Measurements from ENCODE around the gene TRPV4. TPM values are rescaled to one million over a fixed set of nuclear protein-coding genes. Genes with fewer than 3 reads are reported as not detected.

TRPV4 gene
- polyA plus RNA-seq, 1 donor: 0.76 TPM

DNA sequence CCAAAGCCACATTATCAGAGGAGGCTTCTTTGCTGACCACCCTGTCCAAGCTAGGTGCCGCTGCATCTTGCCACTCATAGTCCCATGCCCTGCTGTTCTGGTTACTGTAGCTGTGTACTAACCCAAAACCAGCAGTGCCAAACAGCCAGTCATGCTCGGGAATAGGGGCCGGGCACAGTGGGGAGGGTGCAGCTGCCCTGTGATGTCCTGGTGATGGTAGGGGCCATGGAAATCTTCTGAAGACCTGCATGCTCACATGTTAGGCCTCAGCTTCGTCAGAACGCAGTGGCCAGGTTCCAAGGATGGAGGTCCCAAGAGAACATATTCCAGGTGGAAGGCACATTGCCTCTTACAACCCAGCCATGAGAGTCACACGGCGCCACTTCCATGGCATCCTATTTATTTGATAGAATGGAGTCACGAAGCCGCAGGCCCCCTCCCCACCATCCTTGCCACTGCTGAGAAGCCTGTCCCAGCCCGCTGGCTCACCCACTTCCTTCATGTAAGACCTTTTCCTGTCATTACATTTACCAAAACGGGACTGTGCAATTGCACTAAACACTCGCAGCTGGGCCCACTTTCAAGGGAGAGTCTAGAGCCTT lies 71.0 kb downstream of the TRPV4 start:
- H3K4me3 ChIP-seq (ENCODE audit: low read length): no peak overlapping the region
- 80% methylated on average over 1 of the region's 12 CpGs for WGBS (ENCODE audit: insufficient coverage, low lambda C conversion rate)
- DNase-seq: no peak
- H3K4me1 ChIP-seq (ENCODE audit: control insufficient read depth, insufficient read depth, low read length): no peaks in the 10 kb centered on the region
- no peaks in the 10 kb centered on the region for H3K9me3 ChIP-seq (ENCODE audit: control insufficient read depth, low read depth, low read length)
- no peak overlapping the region for H3K27ac ChIP-seq (ENCODE audit: low read length)
- H3K36me3 ChIP-seq (ENCODE audit: control insufficient read depth, insufficient read depth, low read length): no peaks in the 10 kb centered on the region
- H3K27me3 ChIP-seq (ENCODE audit: control insufficient read depth, insufficient read depth, low read length): no peaks in the 10 kb centered on the region

DNA sequence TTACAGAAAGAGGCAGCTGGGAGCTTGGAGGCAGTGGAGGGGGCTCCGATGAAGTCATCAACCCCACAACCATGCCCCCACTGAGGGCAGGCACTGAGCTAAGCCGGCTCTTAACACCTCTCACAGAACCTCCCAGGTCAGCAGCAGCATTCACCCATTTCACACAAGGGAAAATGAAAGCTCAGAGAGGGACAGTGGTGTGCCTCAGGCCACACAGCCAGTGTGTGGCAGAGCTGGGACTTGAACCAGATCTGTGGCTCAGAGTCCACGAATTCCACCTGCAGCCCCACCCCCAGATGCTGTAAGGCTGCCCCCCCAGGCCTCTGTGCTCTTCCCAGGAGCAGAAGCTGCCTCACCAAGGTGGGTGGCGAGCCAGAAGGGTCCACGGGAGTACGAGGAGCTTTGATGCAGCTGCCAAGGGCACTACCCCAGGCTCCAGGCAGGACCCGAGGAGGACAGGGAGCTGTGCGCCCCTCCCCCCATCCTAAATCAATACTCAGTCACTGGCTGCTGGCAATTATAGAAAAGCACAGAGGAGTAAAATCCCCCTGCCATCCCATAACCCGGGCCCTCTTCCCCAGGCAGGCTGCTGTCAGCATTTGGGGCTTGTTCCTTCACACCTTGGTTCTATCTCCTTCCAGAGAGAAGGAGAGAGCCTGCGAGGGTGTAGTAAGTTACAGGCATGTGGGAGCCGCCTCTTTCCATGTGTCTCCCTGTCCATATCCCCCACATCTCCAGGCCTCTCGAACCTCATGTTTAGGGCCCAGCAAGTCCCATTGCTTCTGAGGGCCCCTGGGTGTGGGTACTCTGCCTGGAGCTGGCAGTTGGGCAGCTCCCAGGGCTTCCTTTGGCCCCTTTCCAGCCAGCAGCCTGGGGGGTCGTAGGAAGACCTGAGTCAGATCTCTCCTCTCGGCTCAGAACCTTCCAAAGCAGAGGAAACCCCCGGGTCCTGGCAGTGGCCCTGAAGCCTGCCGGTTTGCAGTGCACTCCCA lies 72.0 kb downstream of the TRPV4 start:
- Histone ChIP-seq H3K9me3 (ENCODE audit: control insufficient read depth, low read depth, low read length) (peaks cover 2% of the 10 kb centered on the region), H3K36me3 (ENCODE audit: control insufficient read depth, insufficient read depth, low read length) (no peaks in the 10 kb centered on the region), H3K27ac (ENCODE audit: low read length) (no peak overlapping the region), H3K4me1 (ENCODE audit: control insufficient read depth, insufficient read depth, low read length) (no peaks in the 10 kb centered on the region), H3K27me3 (ENCODE audit: control insufficient read depth, insufficient read depth, low read length) (no peaks in the 10 kb centered on the region), H3K4me3 (ENCODE audit: low read length) (no peak overlapping the region)
- no peak for DNase-seq
- no CpG with 5 or more reads among the region's 16 CpGs for WGBS (ENCODE audit: insufficient coverage, low lambda C conversion rate)

DNA sequence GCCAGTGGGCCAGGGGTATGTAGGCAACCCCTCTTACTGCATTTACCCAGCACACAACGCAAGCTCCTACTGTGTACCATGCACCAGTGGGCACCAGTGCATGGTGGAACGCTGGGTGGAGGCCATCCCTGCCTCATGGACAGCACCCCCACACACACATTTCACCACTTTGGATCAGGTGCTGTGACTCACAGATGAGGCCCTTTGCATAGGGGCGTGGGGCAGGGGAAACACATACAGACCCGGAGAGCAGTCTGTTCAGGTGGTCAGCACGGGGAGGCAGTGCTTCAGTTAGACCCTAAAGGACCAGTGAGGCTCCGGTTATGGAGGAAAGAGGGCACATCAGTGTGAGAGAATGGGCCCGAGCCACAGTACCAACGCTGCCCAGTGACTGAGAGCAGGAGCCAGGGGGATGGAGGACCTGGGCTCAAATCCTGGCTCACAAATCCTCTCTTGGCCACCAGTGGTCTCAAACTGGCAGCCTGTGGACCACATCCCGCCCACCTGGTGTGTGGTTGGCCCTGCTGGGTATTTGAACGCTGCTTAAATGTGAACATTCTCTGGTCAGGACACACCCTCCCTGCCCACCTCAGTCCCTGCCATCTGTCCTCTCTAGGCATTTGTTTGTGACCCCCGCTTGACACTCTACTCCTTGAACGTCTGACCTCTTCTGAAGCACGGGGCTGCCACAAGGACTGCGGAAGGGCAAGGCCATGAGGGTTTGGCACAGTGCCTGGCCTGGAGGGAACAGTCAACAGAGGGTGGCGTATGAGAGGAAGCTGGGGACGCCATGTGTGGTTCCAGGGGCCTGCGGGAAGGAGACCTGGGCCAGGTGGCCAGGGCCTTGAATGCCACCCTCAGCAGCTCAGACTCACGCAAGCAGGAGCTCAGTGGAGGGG lies 72.9 kb downstream of the TRPV4 start:
- H3K9me3 ChIP-seq (ENCODE audit: control insufficient read depth, low read depth, low read length): peaks cover 2% of the 10 kb centered on the region
- H3K36me3 ChIP-seq (ENCODE audit: control insufficient read depth, insufficient read depth, low read length): no peaks in the 10 kb centered on the region

DNA sequence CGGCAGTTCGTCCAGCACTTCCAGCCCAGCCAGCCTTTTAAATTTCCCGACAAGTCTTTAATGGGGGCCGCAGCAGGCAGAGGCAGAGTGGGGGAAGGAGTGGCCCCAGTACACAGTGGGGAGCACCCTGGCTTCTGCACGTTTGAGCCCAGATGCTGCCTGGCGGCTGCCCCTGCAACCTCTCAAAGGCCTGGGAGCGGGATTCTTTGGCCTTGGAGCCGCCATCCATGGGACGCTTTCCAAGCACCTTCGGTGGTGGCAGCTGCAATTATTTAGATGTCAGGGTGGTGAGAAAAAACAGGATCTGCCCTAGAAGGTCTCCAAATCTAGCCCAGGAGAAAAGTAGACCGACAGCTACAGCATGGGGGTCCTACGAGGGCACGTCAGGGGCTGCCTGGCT lies 73.6 kb downstream of the TRPV4 start:
- no peaks in the 10 kb centered on the region for H3K36me3 ChIP-seq (ENCODE audit: control insufficient read depth, insufficient read depth, low read length)
- H3K4me1 ChIP-seq (ENCODE audit: control insufficient read depth, insufficient read depth, low read length): no peaks in the 10 kb centered on the region
- WGBS (ENCODE audit: insufficient coverage, low lambda C conversion rate): no CpG with 5 or more reads among the region's 13 CpGs
- no peak for DNase-seq
- peaks cover 2% of the 10 kb centered on the region for H3K9me3 ChIP-seq (ENCODE audit: control insufficient read depth, low read depth, low read length)
- no peak overlapping the region for H3K4me3 ChIP-seq (ENCODE audit: low read length)
- no peak overlapping the region for H3K27ac ChIP-seq (ENCODE audit: low read length)
- H3K27me3 ChIP-seq (ENCODE audit: control insufficient read depth, insufficient read depth, low read length): no peaks in the 10 kb centered on the region

More for the DNA sequence above, 72.9 kb downstream of the TRPV4 start:
- H3K27ac ChIP-seq (ENCODE audit: low read length): no peak overlapping the region
- no peaks in the 10 kb centered on the region for H3K27me3 ChIP-seq (ENCODE audit: control insufficient read depth, insufficient read depth, low read length)
- no peaks in the 10 kb centered on the region for H3K4me1 ChIP-seq (ENCODE audit: control insufficient read depth, insufficient read depth, low read length)
- no CpG with 5 or more reads among the region's 18 CpGs for WGBS (ENCODE audit: insufficient coverage, low lambda C conversion rate)
- DNase-seq: no peak
- H3K4me3 ChIP-seq (ENCODE audit: low read length): no peak overlapping the region

DNA sequence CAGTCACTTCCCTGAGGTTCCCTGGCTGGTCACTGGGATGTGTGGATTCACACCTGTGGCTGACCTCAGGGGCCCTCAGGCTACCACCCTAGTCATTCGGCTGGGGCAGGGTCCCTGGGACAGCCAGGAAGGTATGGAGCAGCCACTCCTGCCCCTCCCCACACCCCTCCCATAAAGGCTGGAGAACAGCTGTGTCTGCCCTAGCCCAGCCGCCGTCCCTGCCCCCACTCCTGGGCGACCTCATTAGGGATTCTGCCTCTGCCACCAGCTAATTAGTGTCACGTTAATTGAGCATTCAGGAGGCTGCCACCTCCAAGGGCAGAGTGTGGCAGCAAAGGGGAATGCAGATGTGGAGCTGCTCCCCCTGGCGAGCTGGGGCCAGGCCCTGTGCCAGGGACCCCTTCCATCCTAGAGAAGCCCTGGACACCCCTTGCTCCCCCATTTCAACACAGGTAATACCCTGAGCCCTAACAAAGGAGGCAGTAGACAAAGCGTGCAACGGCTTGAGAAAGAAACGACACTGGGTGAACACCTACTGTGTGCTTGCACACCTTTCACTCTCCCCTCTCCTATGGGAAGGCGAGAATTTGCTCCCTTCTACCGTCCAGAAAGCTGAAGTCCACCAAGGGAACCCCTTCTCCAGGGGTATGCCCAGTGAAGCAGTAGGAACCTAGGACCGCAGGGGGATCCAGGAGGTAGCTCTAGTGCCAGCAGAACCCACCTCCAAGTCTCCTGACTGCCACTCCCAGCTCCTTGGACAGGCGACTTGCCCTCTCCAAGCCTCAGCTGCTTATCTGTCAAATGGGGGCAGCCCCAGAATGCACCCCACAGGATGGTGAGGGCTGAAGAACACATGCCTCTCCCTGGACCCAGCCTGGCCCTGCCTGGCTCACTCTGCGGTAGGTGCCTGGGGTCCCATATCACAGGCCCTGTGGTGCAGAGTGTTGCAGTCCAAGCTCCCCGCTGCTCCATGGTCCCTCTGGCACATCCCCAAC lies 74.5 kb downstream of the TRPV4 start:
- no peak overlapping the region for H3K4me3 ChIP-seq (ENCODE audit: low read length)
- no peak for DNase-seq
- H3K4me1 ChIP-seq (ENCODE audit: control insufficient read depth, insufficient read depth, low read length): no peaks in the 10 kb centered on the region
- H3K36me3 ChIP-seq (ENCODE audit: control insufficient read depth, insufficient read depth, low read length): no peaks in the 10 kb centered on the region
- H3K27ac ChIP-seq (ENCODE audit: low read length): no peak overlapping the region
- no peaks in the 10 kb centered on the region for H3K27me3 ChIP-seq (ENCODE audit: control insufficient read depth, insufficient read depth, low read length)
- peaks cover 2% of the 10 kb centered on the region for H3K9me3 ChIP-seq (ENCODE audit: control insufficient read depth, low read depth, low read length)
- 80% methylated on average over 1 of the region's 15 CpGs for WGBS (ENCODE audit: insufficient coverage, low lambda C conversion rate)

DNA sequence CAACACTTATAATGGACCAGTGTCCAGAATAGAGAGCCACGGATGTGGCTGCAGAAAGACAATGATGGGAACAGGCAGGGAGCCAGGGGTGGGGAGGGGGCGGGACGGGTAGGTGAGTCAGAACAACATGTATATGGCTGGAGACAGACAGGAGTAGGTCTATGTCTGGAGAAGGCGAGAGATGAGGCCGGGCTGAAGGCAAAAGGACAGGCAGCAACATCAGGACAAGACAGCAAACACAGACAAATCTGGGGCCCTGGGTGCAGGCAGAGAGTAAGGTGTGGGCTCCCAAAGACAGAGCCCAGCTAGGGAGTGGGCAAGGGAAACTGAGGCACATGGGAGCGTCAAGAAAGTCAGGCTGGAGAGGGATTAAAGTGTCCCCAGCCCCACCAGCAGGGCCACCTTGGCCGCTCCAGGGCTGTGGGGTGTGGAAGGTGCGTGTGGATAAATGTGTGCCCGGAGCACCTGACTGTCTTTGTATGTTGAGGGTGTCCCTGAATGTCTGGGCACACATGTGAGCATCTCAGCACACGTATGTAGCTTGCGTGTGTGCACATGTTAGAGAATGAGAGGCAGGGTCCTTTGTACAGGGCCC lies 75.4 kb downstream of the TRPV4 start:
- no CpG with 5 or more reads among the region's 11 CpGs for WGBS (ENCODE audit: insufficient coverage, low lambda C conversion rate)
- no peak for DNase-seq

DNA sequence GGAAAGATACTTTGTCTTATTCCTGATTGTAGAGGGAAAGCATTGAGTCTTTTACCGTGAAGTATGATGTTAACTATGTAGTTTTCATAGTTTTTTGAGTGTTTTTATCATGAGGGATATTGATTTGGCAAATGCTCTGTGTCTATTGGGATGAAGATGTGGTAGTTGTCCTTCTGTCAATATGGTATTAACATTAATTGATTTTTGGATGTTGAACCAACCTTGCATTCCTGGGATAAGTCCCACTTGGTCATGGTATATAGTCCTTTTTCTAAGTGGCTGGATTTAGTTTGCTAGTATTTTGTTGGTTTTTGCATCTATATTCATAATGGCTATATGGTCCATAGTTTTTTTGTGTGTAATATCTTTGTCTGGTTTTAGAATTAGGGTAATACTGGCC lies 76.7 kb downstream of the TRPV4 start:
- Histone ChIP-seq H3K27ac (ENCODE audit: low read length) (no peak overlapping the region), H3K9me3 (ENCODE audit: control insufficient read depth, low read depth, low read length) (peaks cover 2% of the 10 kb centered on the region), H3K4me3 (ENCODE audit: low read length) (no peak overlapping the region), H3K27me3 (ENCODE audit: control insufficient read depth, insufficient read depth, low read length) (no peaks in the 10 kb centered on the region), H3K4me1 (ENCODE audit: control insufficient read depth, insufficient read depth, low read length) (peaks cover 19% of the 10 kb centered on the region), H3K36me3 (ENCODE audit: control insufficient read depth, insufficient read depth, low read length) (no peaks in the 10 kb centered on the region)
- no peak for DNase-seq
- no CpG with 5 or more reads among the region's 1 CpG for WGBS (ENCODE audit: insufficient coverage, low lambda C conversion rate)

More for the DNA sequence above, 75.4 kb downstream of the TRPV4 start:
- Histone ChIP-seq H3K36me3 (ENCODE audit: control insufficient read depth, insufficient read depth, low read length) (no peaks in the 10 kb centered on the region), H3K4me1 (ENCODE audit: control insufficient read depth, insufficient read depth, low read length) (peaks cover 6% of the 10 kb centered on the region), H3K27me3 (ENCODE audit: control insufficient read depth, insufficient read depth, low read length) (no peaks in the 10 kb centered on the region), H3K9me3 (ENCODE audit: control insufficient read depth, low read depth, low read length) (peaks cover 2% of the 10 kb centered on the region), H3K4me3 (ENCODE audit: low read length) (no peak overlapping the region), H3K27ac (ENCODE audit: low read length) (no peak overlapping the region)

DNA sequence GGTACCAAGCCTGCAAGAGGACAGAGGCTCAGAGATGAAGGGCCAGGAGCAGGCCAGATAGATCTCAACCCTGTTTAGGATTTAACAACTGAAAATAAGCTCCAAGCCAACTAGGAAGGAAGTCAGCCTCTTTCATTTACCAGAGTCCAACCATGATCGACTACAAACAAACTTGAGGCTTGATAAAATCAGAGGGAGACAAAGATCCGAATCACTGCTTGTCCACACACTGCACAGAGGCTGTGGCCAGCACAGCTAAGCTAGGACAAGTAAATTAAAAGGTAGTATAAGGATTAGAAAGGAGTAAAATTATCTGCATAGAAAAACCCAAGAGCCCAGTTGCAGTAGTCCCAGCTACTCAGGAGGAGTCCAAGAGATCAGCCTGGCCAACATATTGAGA lies 79.2 kb downstream of the TRPV4 start:
- WGBS (ENCODE audit: insufficient coverage, low lambda C conversion rate): 29% methylated on average over 1 of the region's 2 CpGs

DNA sequence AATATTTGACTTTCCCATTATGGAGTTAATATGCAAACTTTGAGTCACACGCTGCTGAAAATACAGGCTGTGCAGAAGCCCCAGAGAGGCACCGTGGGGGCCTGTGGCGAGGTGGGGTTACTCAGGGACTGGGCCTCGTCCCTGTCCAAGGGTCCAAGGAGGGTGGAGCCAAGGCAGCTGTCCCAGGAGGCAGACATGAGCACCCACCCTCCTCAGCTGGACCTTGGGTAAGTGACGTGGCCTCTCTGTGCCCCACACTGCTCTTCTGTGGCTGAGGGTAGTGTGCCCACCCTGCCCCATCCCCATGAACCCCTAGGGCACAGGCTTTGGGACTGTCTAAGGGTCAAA lies 80.2 kb downstream of the TRPV4 start:
- no peaks in the 10 kb centered on the region for H3K36me3 ChIP-seq (ENCODE audit: control insufficient read depth, insufficient read depth, low read length)
- WGBS (ENCODE audit: insufficient coverage, low lambda C conversion rate): no CpG with 5 or more reads among the region's 5 CpGs
- peak overlapping the region; percentile 43 for H3K27ac ChIP-seq (ENCODE audit: low read length)
- no peaks in the 10 kb centered on the region for H3K27me3 ChIP-seq (ENCODE audit: control insufficient read depth, insufficient read depth, low read length)
- H3K9me3 ChIP-seq (ENCODE audit: control insufficient read depth, low read depth, low read length): peaks cover 2% of the 10 kb centered on the region
- peaks cover 19% of the 10 kb centered on the region for H3K4me1 ChIP-seq (ENCODE audit: control insufficient read depth, insufficient read depth, low read length)
- no peak overlapping the region for H3K4me3 ChIP-seq (ENCODE audit: low read length)
- peak; percentile 38 to 68 for DNase-seq

More for the DNA sequence above, 79.2 kb downstream of the TRPV4 start:
- no peak for DNase-seq
- H3K27me3 ChIP-seq (ENCODE audit: control insufficient read depth, insufficient read depth, low read length): no peaks in the 10 kb centered on the region
- peaks cover 19% of the 10 kb centered on the region for H3K4me1 ChIP-seq (ENCODE audit: control insufficient read depth, insufficient read depth, low read length)
- peaks cover 2% of the 10 kb centered on the region for H3K9me3 ChIP-seq (ENCODE audit: control insufficient read depth, low read depth, low read length)
- H3K27ac ChIP-seq (ENCODE audit: low read length): no peak overlapping the region
- no peaks in the 10 kb centered on the region for H3K36me3 ChIP-seq (ENCODE audit: control insufficient read depth, insufficient read depth, low read length)
- no peak overlapping the region for H3K4me3 ChIP-seq (ENCODE audit: low read length)
